ENCODE data around the gene ANKRD65. TPM values are rescaled to one million over a fixed set of nuclear protein-coding genes. Genes with fewer than 3 reads are reported as not detected.
"Not testable (repeated sequence)": the region's sequence is repeated elsewhere in the genome, so short reads cannot be mapped to it uniquely, and the experiment has no call there.

The ANKRD65 gene
- total RNA-seq, 2 donors from 2014 or later = 11.2 to 15.5 TPM

- intact Hi-C loops (cut with DNase I) = no loop called here
- Histone ChIP-seq H3K36me3 (replicated peaks in 1 of 2; ENCODE audit: insufficient read depth in 1 of 2, low read depth in 2 of 2) (no peaks in the 10 kb centered on the region), H3K27me3 (no peaks in the 10 kb centered on the region), H3K4me1 (peaks cover 36% of the 10 kb centered on the region), H3K4me3 (no peak overlapping the region), H3K9me3 (no peaks in the 10 kb centered on the region), H3K27ac (peak overlapping the region in 3 of 4 donors; percentile 18 to 40 (median 33))
- TF ChIP-seq CTCF (IDR thresholded peaks at IDR 0.05) (peak; percentile 81 to 97 (median 85)), POLR2A (IDR thresholded peaks at IDR 0.05) (no peak)
- peak; percentile 72 to 81 (median 76) for DNase-seq
- peak; percentile 26 for ATAC-seq
- WGBS, 2 donors = 13 to 16% methylated on average over 3 to 24 of the region's 26 CpGs
Measured at GRCh38 chr1:1371746-1372711, 49.0 kb downstream of the ANKRD65 start.

- H3K9me3 ChIP-seq = no peaks in the 10 kb centered on the region
- intact Hi-C loops (cut with DNase I) = no loop called here
- H3K27me3 ChIP-seq = no peaks in the 10 kb centered on the region
- H3K4me3 ChIP-seq = no peak overlapping the region
- H3K4me1 ChIP-seq = peaks cover 35% of the 10 kb centered on the region
- no peaks in the 10 kb centered on the region for H3K36me3 ChIP-seq (replicated peaks in 1 of 2; ENCODE audit: insufficient read depth in 1 of 2, low read depth in 2 of 2)
- TF ChIP-seq CTCF (IDR thresholded peaks at IDR 0.05) = no peak
- TF ChIP-seq POLR2A (IDR thresholded peaks at IDR 0.05) = no peak
- DNase-seq (no peak), ATAC-seq (no peak)
- H3K27ac ChIP-seq = peak overlapping the region in 2 of 4 donors; percentile 18 to 40
- WGBS, 2 donors = 52 to 93% methylated on average over 2 to 12 of the region's 12 CpGs
Measured at GRCh38 chr1:1371364-1371745, 49.7 kb downstream of the ANKRD65 start.

DNA sequence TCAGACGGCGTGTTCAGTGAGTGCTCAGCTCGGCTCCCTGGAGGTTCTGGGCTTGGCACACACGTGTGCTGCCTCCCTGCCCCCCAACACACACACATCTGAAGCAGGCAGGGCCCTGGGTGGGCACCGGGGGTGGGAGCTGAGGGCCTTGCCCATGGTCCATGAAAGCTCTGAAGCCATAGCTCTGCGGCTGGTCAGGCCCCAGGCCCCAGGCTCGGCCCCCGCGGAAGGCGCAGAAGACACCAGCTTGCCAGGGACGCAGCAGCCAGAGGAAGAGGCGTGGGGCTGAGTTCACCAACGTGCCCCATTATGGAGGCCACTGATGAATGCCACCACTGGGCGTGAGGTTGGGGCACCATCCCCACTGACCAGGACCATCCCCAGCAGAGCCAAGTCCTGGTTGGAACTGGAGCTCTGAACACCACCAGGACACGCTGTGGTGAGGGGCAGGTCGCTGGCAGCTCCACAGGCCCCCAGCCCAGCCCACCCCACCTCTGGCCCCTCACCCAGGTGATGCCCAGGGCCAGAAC, 50.2 kb downstream of the ANKRD65 start:
- peaks cover 30% of the 10 kb centered on the region for H3K4me1 ChIP-seq
- H3K36me3 ChIP-seq (replicated peaks in 1 of 2; ENCODE audit: insufficient read depth in 1 of 2, low read depth in 2 of 2) = no peaks in the 10 kb centered on the region
- ATAC-seq = no peak
- H3K27me3 ChIP-seq = no peaks in the 10 kb centered on the region
- no peak overlapping the region for H3K27ac ChIP-seq
- H3K9me3 ChIP-seq = no peaks in the 10 kb centered on the region
- H3K4me3 ChIP-seq = no peak overlapping the region
- intact Hi-C loops (cut with DNase I) = no loop called here
- 72% methylated on average over 16 of the region's 16 CpGs; no CpG with 5 or more reads in 1 of the 2 donors for WGBS, 2 donors
- TF ChIP-seq CTCF (IDR thresholded peaks at IDR 0.05) (no peak), POLR2A (IDR thresholded peaks at IDR 0.05) (no peak)
- no peak for DNase-seq

DNA sequence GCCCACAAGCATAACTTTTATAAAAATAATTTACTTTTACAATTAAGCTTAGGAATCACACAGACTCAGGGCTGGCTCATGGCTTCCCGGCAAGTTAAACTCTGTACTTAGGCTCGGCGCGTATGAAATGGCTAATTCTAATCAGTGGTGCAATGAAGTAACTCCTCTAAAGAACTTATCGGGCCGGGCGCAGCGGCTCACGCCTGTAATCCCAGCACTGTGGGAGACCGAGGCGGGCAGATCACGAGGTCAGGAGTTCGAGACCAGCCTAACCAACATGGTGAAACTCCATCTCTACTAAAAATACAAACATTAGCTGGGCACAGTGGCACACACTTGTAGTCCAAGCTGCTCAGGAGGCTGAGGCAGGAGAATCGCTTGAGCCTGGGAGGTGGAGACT, 51.0 kb downstream of the ANKRD65 start:
- intact Hi-C loops (cut with DNase I); H3K36me3 ChIP-seq (replicated peaks in 1 of 2; ENCODE audit: insufficient read depth in 1 of 2, low read depth in 2 of 2); ATAC-seq; H3K27me3 ChIP-seq; H3K27ac ChIP-seq; H3K9me3 ChIP-seq; H3K4me3 ChIP-seq; DNase-seq: not testable (repeated sequence)
- peaks cover 29% of the 10 kb centered on the region for H3K4me1 ChIP-seq
- 88 to 89% methylated on average over 14 of the region's 14 CpGs for WGBS, 2 donors

Other genes starting within 250 kb of the ANKRD65 start
- gene TTLL10, start 247.4 kb downstream of the ANKRD65 start, total RNA-seq = under 1 TPM; 0.66 to 0.78 TPM
- not detected for gene TNFRSF18, start 214.7 kb downstream of the ANKRD65 start, total RNA-seq
- 1 to 10 TPM in 1 of 2 donors, under 1 TPM in 1; 0.99 to 2.6 TPM for gene TNFRSF4, start 207.1 kb downstream of the ANKRD65 start, total RNA-seq
- gene SDF4, start 189.3 kb downstream of the ANKRD65 start, total RNA-seq = 10 to 100 TPM; 89.2 to 97.6 TPM
- 10 to 100 TPM; 18.4 to 35.6 TPM for gene B3GALT6, start 189.0 kb downstream of the ANKRD65 start, total RNA-seq
- gene C1QTNF12, start 174.6 kb downstream of the ANKRD65 start, total RNA-seq = not detected
- gene UBE2J2, start 147.4 kb downstream of the ANKRD65 start, total RNA-seq = 10 to 100 TPM; 23.6 to 39.2 TPM
- 1 to 10 TPM; 4.0 to 4.2 TPM for gene SCNN1D, start 140.8 kb downstream of the ANKRD65 start, total RNA-seq
- gene ACAP3, start 113.3 kb downstream of the ANKRD65 start, total RNA-seq = 10 to 100 TPM; 37.9 to 53.7 TPM
- 10 to 100 TPM; 20.2 to 20.8 TPM for gene PUSL1, start 112.7 kb downstream of the ANKRD65 start, total RNA-seq
- 100 to 1,000 TPM in 1 of 2 donors, 10 to 100 TPM in 1; 89.0 to 189 TPM for gene INTS11, start 96.6 kb downstream of the ANKRD65 start, total RNA-seq
- 10 to 100 TPM; 15.6 to 33.0 TPM for gene CPTP, start 96.5 kb downstream of the ANKRD65 start, total RNA-seq
- gene TAS1R3, start 90.0 kb downstream of the ANKRD65 start, total RNA-seq = under 1 TPM in 1 of 2 donors, not detected in 1; 0.26 TPM
- gene DVL1, start 71.9 kb downstream of the ANKRD65 start, total RNA-seq = 10 to 100 TPM; 58.1 to 84.4 TPM
- 10 to 100 TPM; 23.3 to 48.5 TPM for gene MXRA8, start 62.7 kb downstream of the ANKRD65 start, total RNA-seq
- gene AURKAIP1, start 46.1 kb downstream of the ANKRD65 start, total RNA-seq = 10 to 100 TPM; 79.4 to 93.7 TPM
- gene CCNL2, start 21.9 kb downstream of the ANKRD65 start, total RNA-seq = 100 to 1,000 TPM; 225 to 246 TPM
- gene MRPL20, start 14.0 kb downstream of the ANKRD65 start, total RNA-seq = 10 to 100 TPM; 72.8 to 85.9 TPM
- 10 to 100 TPM; 47.1 to 55.5 TPM for gene VWA1, start 14.4 kb upstream of the ANKRD65 start, total RNA-seq
- gene ATAD3C, start 28.4 kb upstream of the ANKRD65 start, total RNA-seq = 1 to 10 TPM; 1.6 to 2.3 TPM
- 10 to 100 TPM; 16.6 to 37.2 TPM for gene ATAD3B, start 50.5 kb upstream of the ANKRD65 start, total RNA-seq
- 10 to 100 TPM; 15.8 to 20.8 TPM for gene ATAD3A, start 90.9 kb upstream of the ANKRD65 start, total RNA-seq
- 1 to 10 TPM; 1.0 to 3.6 TPM for gene TMEM240, start 119.3 kb upstream of the ANKRD65 start, total RNA-seq
- gene SSU72, start 153.6 kb upstream of the ANKRD65 start, total RNA-seq = 100 to 1,000 TPM in 1 of 2 donors, 10 to 100 TPM in 1; 82.1 to 113 TPM
- gene FNDC10, start 178.9 kb upstream of the ANKRD65 start, total RNA-seq = 1 to 10 TPM; 1.3 to 2.3 TPM
- gene MIB2, start 194.2 kb upstream of the ANKRD65 start, total RNA-seq = 100 to 1,000 TPM in 1 of 2 donors, 10 to 100 TPM in 1; 57.6 to 101 TPM
- gene MMP23B, start 210.9 kb upstream of the ANKRD65 start, total RNA-seq = 1 to 10 TPM in 1 of 2 donors, under 1 TPM in 1; 0.99 to 1.8 TPM
- 10 to 100 TPM; 14.5 to 45.5 TPM for gene CDK11B, start 237.7 kb upstream of the ANKRD65 start, total RNA-seq

Data from body of pancreas (tissue), 4 donors.